HEK293 (cell line): ENCODE data around the gene PDE6B.
"Not testable (repeated sequence)": the region's sequence is repeated elsewhere in the genome, so short reads cannot be mapped to it uniquely, and the experiment has no call there.

Experiments used
- CTCF ChIP-seq: fragments of 450-650 bp; formaldehyde crosslinking; IDR thresholded peaks from 2 replicates; pipeline ENCODE4 v1.5.1; 2016; ENCODE audit warnings: missing biosample characterization, missing genetic modification characterization
- ZNF10 ChIP-seq: fragments of 450-650 bp; formaldehyde crosslinking; IDR thresholded peaks from 2 replicates; pipeline ENCODE4 v1.5.1; 2017; ENCODE audit warnings: missing biosample characterization, missing genetic modification characterization
- ZNF146 ChIP-seq: fragments of 450-650 bp; formaldehyde crosslinking; IDR thresholded peaks from 2 replicates; pipeline ENCODE4 v1.5.1; 2016; ENCODE audit warnings: missing biosample characterization, missing genetic modification characterization

- not testable (repeated sequence) for TF ChIP-seq ZNF146; ZNF10 (tag by site-specific recombination); CTCF (tag by site-specific recombination)
Measured at GRCh38 chr4:592178-592577, 33.2 kb upstream of the PDE6B start.
